SIG-M5 treated with dmso at 0.1 percent for 504 hours (cell line): ENCODE measurements around the gene NUCB1.

Experiments
- DNase-seq: peaks from one replicate; lab custom pipeline; 2025; ENCODE audit not compliant: unreplicated experiment; lab: John Stamatoyannopoulos, UW

NUCB1 gene

DNA sequence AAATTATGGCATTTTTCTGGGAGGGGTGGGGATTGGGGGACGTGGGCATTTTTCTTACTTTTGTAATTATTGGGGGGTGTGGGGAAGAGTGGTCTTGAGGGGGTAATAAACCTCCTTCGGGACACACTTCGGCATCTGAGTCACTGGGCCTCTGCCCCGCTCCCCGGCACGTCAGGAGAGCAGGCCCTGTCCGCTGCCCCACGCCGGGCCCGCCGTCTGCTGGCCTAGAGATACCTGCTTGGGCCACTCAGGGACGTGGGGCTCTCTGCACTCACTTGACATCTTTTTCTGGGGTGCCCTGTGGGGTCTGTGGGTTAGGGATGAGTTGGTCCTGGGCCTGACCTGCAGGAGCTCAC lies 61.5 kb downstream of the NUCB1 start:
- DNase-seq = no peak

DNA sequence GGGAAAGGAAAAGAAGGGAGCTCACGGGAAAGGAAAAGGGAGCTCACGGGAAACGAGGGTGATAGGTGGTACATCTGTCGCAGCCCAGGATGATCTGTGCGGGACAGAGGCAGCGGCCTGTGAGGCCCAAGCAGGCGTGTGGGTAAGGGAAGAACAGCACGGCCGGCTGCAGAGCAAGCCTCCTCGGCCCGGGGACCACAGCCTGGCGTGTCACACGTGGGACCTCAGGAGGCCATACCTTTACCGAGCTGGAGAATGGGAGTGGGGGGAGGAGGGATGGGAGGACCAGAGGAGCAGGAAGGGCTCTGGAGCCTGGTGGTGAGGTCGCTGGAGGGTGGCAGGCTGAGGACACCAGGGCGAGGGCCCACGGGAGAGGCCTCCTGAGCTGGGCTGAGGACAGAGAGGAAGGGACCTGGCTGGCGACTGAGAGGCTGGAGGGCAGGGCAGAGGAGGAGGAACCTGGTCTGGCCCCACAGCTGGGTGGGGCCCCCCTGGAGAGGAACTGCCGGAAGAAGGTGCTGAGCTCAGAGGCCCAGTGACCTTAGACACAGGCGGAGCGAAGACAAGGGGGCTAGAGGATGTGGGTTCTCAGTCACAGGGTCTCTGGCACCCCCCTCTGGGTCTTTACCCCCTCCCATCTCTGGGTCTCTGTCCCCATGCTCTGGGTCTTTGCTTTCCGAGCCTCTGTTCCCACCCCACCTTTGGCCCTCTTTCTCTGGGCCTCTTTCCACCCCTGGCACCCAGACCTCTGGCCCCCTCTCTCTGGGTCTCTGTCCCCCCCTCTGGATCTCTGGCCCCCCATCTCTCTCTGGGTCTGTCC lies 62.1 kb downstream of the NUCB1 start:
- DNase-seq = peak; percentile 73

DNA sequence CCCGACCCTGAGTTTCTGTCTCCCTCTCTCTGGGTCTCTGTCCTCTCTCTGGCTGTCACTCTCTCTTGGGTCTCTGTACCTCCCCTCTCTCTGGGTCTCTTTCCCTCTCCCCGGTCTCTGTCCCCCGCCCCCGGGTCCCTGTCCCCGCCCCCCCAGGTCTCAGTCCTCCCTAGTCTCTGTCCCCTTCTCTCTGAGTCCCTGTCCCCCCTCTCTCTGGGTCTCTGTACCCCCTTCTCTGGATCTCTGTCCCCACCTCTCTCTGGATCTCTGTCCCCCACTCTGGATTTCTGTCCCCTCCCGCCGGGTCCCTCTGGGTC lies 62.7 kb downstream of the NUCB1 start:
- DNase-seq = no peak

DNA sequence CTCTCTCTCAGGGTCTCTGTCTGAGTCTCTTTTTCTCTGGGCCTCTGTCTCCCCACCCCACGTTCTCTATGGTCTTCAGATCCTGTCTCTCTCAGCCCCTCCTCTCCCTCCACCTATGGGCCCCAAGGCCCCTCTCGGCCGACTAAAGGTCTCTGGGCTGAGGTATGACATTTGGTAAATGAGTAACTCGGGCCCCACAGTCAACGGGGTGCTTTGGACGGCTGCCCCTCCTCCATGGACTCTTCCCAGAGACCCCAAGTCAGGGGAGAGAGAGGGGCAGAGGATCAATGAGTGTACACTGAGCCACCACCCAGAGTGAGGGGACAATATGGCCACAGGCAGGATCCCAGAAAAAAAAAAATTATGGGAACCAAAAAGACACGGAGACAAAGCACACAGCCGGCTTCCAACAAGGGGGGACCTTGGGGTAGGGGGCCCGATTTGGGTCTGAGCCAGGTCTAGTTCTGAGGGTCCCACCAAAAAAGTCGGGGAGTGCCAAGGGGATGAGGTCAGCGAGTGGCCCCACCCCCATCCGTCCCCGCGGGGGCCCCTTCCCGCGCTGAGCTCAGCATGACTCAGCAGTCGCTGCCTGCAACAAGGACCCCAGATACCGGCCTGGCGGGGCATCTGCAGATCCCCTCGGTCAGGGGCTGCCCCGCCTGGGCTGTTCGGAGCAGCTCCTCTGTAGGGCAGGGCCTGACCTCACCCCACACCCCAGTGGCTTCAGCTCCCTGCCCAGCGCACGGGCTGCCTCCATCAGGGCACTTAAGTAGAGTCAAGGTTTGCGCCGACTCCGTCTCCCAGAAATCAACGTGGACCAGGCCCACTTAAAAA lies 63.5 kb downstream of the NUCB1 start:
- peak; percentile 30 for DNase-seq

DNA sequence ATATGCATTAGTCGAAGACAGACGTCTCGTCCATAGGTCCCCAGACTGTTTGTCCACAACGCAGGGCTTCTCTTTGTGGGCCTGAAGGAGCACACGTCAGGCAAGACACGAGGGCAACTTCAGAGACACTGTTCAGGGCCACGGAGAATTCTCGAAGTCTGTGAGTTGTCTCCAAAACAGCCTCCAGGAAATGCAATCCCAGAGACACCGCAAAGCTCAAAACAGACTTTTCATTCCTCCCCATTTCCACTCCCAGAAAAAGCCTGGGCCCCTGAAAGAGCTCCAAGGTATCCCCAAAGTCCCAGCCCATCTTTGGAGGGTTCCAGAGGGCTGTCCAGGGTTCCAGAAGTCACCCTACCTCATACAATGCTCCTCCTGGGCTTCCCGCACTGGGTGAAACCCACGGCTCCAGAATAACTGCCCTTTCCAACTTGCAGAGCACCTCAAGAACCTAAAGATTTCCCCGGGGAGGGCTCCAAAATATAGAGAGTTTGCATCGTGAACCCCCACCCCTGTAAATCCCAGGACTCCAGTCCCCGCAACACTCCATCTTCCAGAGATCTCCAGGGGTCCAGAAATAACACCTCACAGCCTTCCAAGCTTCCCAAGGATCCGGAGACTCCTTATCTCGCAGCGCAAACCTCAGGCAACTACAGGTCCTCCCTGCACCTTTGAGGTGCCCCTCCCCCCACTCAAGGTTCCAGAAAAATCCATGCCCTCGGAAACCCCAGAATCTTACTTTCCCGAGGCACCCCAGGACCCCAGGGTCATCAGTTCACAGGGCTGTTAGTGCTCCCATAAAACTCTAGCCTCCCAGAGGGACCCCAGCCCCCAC lies 64.3 kb downstream of the NUCB1 start:
- DNase-seq = no peak

DNA sequence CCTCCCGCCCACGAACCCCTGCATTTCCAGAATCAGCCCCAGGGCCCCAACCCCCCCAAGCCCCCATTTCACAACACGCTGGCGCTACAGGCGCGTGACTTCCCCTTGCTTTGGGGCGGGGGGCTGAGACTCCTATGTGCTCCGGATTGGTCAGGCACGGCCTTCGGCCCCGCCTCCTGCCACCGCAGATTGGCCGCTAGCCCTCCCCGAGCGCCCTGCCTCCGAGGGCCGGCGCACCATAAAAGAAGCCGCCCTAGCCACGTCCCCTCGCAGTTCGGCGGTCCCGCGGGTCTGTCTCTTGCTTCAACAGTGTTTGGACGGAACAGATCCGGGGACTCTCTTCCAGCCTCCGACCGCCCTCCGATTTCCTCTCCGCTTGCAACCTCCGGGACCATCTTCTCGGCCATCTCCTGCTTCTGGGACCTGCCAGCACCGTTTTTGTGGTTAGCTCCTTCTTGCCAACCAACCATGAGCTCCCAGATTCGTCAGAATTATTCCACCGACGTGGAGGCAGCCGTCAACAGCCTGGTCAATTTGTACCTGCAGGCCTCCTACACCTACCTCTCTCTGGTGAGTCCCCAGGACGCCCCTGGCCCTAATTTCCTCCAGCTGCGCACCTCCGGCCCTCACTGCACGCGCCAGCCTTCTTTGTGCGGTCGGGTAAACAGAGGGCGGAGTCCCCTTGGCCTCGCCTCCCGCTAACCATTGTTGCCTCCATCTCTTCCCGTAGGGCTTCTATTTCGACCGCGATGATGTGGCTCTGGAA lies 65.1 kb downstream of the NUCB1 start, which contains the start of gene FTL:
Gene FTL (plus strand): TSS at position 270 of the 766 bp plus-strand sequence. CDS start 199 bp downstream, at position 469.
- DNase-seq = peak; percentile 92

DNA sequence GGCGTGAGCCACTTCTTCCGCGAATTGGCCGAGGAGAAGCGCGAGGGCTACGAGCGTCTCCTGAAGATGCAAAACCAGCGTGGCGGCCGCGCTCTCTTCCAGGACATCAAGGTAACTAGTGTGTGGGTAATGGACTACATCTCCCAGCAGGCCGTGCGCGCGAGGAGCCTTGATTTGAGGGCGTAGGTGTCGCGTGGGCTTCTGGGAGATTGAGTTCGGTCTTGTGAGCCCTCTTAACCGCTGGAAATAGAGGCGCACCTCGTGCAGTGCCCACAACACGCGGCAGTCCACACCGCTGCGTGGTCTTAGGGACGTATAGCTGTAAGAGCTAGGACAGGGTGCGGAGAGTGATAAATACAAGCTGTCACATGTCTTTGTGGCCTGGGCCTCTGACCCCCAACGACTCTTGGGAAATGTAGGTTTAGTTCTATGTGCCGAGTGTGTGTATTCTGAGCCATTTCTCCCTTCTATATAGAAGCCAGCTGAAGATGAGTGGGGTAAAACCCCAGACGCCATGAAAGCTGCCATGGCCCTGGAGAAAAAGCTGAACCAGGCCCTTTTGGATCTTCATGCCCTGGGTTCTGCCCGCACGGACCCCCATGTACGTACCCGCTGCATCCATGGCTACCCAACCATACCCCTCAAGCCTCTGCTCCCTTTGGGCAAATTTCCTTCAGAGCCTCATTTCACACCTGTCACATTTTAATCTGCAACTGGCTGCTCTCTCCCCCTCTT lies 65.9 kb downstream of the NUCB1 start:
- DNase-seq = peak; percentile 69

DNA sequence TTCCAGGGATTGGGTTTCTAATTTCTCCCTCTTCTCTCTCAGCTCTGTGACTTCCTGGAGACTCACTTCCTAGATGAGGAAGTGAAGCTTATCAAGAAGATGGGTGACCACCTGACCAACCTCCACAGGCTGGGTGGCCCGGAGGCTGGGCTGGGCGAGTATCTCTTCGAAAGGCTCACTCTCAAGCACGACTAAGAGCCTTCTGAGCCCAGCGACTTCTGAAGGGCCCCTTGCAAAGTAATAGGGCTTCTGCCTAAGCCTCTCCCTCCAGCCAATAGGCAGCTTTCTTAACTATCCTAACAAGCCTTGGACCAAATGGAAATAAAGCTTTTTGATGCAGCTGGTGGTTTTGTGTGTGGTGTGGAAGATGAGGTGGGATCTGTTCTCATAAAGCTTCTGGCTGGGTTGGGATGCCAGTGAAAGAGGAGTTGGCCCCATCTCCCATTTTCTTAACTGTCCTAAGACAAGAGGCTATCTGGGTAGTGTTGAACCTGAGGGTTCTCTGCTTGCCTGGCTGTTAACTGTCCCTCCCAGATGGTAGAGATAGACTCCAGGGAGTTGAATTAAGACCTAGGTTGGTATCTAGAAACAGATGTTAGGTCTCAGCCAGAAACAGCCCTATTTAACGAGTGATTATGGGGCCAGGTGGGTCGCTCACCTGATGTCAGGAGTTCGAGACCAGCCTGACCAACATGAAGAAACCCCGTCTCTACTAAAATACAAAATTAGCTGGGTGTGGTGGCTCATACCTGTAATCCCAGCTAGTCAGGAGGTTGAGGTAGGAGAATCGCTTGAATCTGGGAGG lies 66.6 kb downstream of the NUCB1 start:
- peak; percentile 44 for DNase-seq

DNA sequence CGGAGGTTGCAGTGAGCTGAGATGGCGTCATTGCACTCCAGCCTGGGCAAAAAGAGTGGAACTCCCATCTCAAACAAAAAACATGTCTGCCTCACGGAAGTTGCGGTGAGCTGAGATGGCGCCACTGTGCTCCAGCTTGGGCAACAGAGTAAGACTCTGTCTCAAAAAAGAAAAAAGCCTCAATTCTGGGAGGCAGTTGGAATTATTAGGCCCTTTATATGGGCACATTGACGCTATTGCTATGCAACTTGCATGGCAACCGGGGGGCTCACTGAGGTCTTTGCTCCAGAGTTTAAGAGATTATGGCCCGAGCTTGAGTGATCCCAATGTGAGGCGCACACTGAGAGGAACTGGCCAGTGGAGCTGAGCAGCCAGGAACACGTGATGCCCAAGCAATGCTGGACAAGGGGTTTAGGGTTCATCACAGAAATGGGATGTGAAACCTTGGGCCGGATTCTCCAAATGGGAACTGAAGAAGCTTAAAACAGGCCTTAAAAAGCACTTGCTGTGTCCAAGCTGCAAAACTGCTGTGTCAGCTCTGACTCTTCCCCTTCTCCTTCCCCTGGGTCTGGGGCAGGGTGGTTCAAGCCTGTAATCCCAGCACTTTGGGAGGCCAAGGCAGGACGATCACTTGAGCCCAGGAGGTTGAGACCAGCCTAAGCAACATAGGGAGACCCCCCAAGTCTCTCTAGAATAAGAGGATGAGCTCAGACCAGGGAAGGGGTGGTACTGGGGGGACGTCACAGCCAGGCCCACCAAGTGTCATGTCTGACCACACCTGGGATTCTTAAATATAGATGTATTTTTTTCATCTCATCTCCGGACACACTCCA lies 67.5 kb downstream of the NUCB1 start:
- peak; percentile 88 for DNase-seq

DNA sequence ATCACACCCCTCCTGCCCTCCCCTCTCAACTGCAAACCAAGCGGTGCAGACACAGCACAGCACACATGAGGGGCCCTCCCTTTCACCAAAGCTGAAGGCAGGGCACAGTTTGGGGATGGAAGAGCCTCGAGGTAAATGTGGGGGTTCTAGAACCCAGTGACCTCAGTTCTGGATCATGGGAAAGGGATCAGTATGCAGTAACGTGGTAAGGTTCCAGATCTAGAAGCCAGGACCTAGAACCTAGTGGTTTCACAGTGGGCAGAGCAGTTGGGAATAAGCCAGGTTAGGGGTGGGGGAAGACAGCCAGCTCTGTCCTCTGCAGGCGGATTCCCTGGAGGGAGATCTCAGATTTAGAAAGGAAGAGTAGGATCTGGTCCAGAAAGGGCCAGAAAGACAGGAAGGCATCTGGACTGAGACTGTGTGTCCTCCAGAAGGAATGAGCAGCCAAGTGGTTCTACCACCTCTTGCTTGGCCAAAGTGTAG lies 68.1 kb downstream of the NUCB1 start:
- DNase-seq = no peak

DNA sequence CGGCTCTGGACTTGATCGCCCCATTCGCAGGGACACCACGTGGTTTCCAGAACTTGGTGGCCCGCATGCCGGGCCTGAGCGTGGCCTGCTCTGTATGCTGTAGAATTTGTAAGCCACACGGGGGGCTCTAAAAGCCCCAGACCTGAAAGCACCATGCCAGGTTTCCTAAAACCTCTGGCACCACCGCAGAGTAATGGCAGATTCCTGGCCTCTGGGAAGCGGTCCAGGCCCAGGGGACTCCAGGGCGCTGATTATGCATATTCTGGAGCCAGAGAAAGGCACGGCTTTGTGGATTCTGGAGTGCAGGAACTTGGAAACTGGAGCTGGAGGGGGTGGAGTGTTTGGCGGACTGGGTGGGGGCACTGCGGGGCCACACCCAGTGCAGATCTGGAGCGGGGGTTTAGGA lies 68.7 kb downstream of the NUCB1 start:
- no peak for DNase-seq

DNA sequence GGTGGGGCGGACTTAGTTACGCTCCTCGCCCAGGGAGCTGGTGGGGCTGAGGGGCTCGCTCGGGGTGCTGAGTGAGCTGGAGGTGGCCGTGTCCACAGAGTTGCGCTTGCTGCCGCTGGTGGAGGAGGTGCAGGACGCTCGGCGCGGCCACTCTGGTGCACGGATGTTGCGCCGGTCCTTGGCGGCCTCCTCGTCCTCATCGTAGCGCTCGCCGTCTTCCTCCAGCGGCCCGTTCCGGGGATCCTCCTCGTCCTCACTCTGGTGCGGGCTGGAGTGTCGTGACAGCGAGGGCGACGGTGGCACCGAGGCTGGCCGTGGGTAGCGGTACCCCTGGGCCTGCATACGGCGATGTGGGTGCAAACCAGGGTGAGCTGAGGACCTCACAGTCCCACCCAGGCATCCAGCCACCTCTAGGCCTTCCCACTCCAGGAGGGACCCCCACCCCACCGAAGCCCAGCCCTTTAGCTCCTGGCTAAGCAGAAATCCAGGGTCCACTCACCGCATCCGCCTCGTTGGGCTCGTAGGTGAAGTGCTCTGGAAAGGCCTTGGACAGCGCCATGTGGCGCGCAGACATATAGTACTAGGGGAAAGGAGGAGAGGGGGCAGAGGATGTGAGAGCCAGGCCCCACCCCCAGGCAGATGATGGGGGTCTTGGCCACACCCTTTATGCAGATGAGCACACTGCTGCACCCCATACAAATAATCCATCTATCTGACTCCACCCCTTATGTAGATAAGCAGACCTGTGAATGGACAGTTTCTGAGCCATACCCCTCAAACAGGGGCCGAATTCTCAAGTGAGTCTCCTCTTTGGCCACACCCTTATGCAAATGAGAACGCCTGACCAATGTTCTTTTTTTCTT lies 69.4 kb downstream of the NUCB1 start:
- peak; percentile 50 for DNase-seq

DNA sequence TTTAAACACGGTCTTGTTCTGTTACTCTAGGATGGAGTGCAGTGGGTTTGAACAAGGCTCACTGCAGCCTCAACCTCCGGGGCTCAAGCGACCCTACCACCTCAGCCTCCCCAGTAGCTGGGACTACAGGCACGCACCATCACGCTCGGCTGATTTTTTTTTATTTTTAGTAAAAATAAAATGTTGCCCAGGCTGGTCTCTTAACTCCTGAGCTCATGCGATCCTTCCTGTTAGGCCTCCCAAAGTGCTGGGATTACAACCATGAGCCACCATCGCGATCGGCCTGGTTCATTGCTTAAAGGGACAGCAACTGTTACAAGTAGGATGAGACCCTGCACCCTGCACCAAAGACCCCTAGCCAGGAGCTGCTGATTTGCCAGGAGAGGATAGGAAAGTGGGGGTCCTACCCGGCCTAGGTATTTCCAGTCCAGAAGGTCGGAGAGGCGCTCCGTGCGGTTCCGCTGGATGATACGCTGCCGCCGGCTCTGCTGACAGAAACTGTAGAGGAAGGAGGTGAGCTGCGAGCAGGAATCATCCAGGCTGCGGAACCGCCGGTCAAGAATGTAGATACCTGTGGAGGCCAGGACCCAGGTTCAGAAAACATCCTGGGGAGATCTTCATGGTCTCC lies 70.1 kb downstream of the NUCB1 start:
- no peak for DNase-seq

DNA sequence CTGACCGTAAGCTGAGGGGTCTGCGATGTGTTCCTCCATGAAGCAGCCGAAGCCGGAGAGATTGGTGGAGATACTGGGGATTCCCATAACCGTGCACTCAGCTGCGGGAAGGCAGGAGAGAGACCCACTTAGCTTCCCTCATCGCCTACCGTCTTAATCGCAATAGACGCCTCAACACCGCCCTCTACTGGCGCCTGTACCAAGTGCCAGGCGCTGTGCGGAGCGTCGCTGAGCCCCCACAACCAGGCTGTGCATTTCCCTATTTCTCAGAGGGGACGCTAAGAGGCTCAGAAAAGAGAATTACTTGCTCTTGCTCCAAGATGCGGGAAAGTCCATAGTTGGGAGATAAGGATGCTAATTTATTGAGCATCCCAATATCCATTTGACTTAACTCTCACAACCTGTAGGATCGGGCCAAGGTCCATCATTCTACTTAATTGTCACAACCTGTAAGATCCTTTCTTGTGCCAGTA lies 70.8 kb downstream of the NUCB1 start:
- peak; percentile 78 for DNase-seq
